ENCODE results near the gene HDAC4. TPM values are rescaled to one million over a fixed set of nuclear protein-coding genes. Genes with fewer than 3 reads are reported as not detected.

HDAC4 gene
- total and polyA plus RNA-seq, 2 of the 8 experiments (the other 6 are each of a cell fraction or from before 2014, with no cell fraction given): 15.4 to 31.5 TPM

DNA sequence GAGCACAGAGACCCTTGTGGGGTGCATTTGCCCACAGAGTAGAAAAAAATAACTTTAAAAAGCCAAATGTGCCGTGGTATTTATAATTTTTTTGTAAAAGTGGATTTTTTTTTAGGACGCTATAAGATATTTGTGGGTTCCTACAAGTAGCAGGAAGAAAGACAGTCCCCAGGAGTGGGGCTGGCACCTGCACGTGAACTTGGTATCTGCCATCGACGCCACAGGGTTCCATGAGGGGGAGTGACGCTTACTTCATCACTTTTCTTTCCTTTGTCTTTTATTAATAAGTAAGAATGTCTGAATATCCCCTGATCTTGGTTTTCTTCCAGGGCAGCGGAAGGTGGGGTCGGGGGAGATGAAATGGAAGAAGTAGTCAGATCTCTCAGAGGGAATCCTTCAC, 345.9 kb downstream of the HDAC4 start:
- Histone ChIP-seq H2BK12ac (ENCODE audit: low read depth, low read length) (no peak overlapping the region), H2BK20ac (ENCODE audit: low read length) (no peak overlapping the region), H4K5ac (ENCODE audit: insufficient read length, low read depth, low read length) (no peak overlapping the region), H2AFZ (ENCODE audit: low read length) (no peak overlapping the region), H3K23me2 (ENCODE audit: low read depth, low read length) (no peaks in the 10 kb centered on the region), H3K36me3 (ENCODE audit: control insufficient read depth in 2 of 4, insufficient read depth in 4 of 4, low read length in 3 of 4) (peaks cover 0 to 8% (median 4%) of the 10 kb centered on the region in 4 experiments; a peak in 4 of 8 replicates), H2BK5ac (ENCODE audit: low read depth, low read length) (no peak overlapping the region), H3K79me2 (ENCODE audit: control insufficient read depth in 1 of 2, insufficient read depth in 2 of 2, low read length in 2 of 2) (no peaks in the 10 kb centered on the region), H3K79me1 (ENCODE audit: low read depth, low read length) (no peaks in the 10 kb centered on the region), H2BK120ac (replicated peaks; ENCODE audit: low read depth, low read length) (no peak overlapping the region), H3K18ac (ENCODE audit: extremely low read depth, low read length) (no peak overlapping the region), H3K56ac (replicated peaks; ENCODE audit: insufficient read length, low read depth, low read length) (no peak overlapping the region), H3K4me1 (replicated peaks in 1 of 4; ENCODE audit: control insufficient read depth in 3 of 4, insufficient read depth in 4 of 4, low read length in 3 of 4) (no peaks in the 10 kb centered on the region), H3K9me3 (ENCODE audit: insufficient read depth in 2 of 2, low read depth in 1 of 2, low read length in 1 of 2) (no peaks in the 10 kb centered on the region), H3K4ac (replicated peaks; ENCODE audit: insufficient read length, low read depth, low read length) (no peak overlapping the region), H3K4me3 (ENCODE audit: extremely low read depth in 1 of 4, insufficient read depth in 2 of 4, low read depth in 3 of 4, low read length in 4 of 4) (no peak overlapping the region), H3K14ac (ENCODE audit: insufficient read length) (no peak overlapping the region), H3K23ac (ENCODE audit: insufficient read length) (no peak overlapping the region), H3K27me3 (replicated peaks in 1 of 4; ENCODE audit: control insufficient read depth in 3 of 4, extremely low read depth in 1 of 4, insufficient read depth in 3 of 4, low read length in 3 of 4) (no peaks in the 10 kb centered on the region), H3K27ac (ENCODE audit: low read depth, low read length) (no peak overlapping the region), H3K4me2 (ENCODE audit: insufficient read depth in 1 of 2, low read depth in 2 of 2, low read length in 2 of 2) (no peak overlapping the region), H4K20me1 (replicated peaks in 1 of 2; ENCODE audit: control insufficient read depth in 1 of 2, insufficient read depth in 2 of 2, low read length in 2 of 2) (peaks cover 2 to 4% of the 10 kb centered on the region in 2 experiments), H3K9ac (replicated peaks in 1 of 4; ENCODE audit: extremely low read depth in 1 of 4, low read depth in 3 of 4, low read length in 3 of 4) (no peak overlapping the region), H4K91ac (replicated peaks; ENCODE audit: insufficient read length, low read length) (no peak overlapping the region), H4K8ac (ENCODE audit: extremely low read depth, insufficient read depth, low read length) (no peak overlapping the region), H2BK15ac (ENCODE audit: low read length) (no peak overlapping the region), H2AK5ac (ENCODE audit: low read depth, low read length) (no peak overlapping the region)
- TF ChIP-seq MAFK (IDR thresholded peaks at IDR 0.05; ENCODE audit: low read depth, low read length) (no peak), TBP (IDR thresholded peaks at IDR 0.05; ENCODE audit: low read depth, low read length) (no peak), SIX5 (IDR thresholded peaks at IDR 0.05; ENCODE audit: low read depth, low read length) (no peak), BRCA1 (IDR thresholded peaks at IDR 0.05; ENCODE audit: low read depth, low read length) (no peak), KDM5A (IDR thresholded peaks at IDR 0.05; ENCODE audit: low read length) (no peak), CBX5 (IDR thresholded peaks at IDR 0.05; ENCODE audit: low read depth, low read length) (no peak), MAX (IDR thresholded peaks at IDR 0.05) (no peak), CHD1 (IDR thresholded peaks at IDR 0.05; ENCODE audit: low read depth, low read length) (no peak), BCL11A (IDR thresholded peaks at IDR 0.05; ENCODE audit: low read depth in 2 of 2, low read length in 2 of 2) (no peak), RNF2 (IDR thresholded peaks at IDR 0.05; ENCODE audit: borderline replicate concordance, low read depth, low read length, missing control alignments, poor library complexity, severe bottlenecking) (no peak), NRF1 (IDR thresholded peaks at IDR 0.05; ENCODE audit: low read depth, low read length) (no peak), GABPA (IDR thresholded peaks at IDR 0.05; ENCODE audit: borderline replicate concordance, insufficient read depth, low read length) (no peak), SAP30 (IDR thresholded peaks at IDR 0.05; ENCODE audit: insufficient read depth, insufficient replicate concordance, low read length) (no peak)
- FAIRE-seq: no peak
- no peak for DNase-seq (ENCODE audit: low read depth in 1 of 2, low spot score in 2 of 2)
- WGBS, 2 experiments (ENCODE audit: extremely low coverage in 1 of 2, insufficient coverage in 1 of 2, insufficient read length in 1 of 2, insufficient replicate concordance in 2 of 2, low coverage in 1 of 2, low lambda C conversion rate in 2 of 2, missing lambda C conversion rate in 1 of 2): 91 to 100% methylated on average over 2 to 8 of the region's 8 CpGs
- ChIA-PET CTCF (ENCODE audit: partially characterized antibody) (interaction anchor here (0.5 kb wide), 1 partner anchor 627 kb away, joined by 3 read pairs; no protein-coding TSS in a partner anchor), POLR2A (ENCODE audit: partially characterized antibody) (no interaction called here)

Measured in H1 (cell line).